GM23338 (cell line): ENCODE measurements around the gene BCL2L15. TPM values are rescaled to one million over a fixed set of nuclear protein-coding genes. Genes with fewer than 3 reads are reported as not detected.

ENCODE experiments used
- ATAC-seq: fragments of 200-7000 bp; cut with Tn5 transposase; 3 replicates; pipeline ENCODE4 v1.9.1; 2020
- DNase-seq: peaks from one replicate; pipeline ENCODE4 v3.0.0-alpha.2; 2015; ENCODE audit warnings: low spot score
- H2AFZ ChIP-seq: fragments of 200-600 bp; sonication (generic); 2 replicates; pipeline ENCODE4 v1.8.0; 2016; ENCODE audit warnings: antibody characterized with exemption, mild to moderate bottlenecking, moderate library complexity
- H3F3A ChIP-seq: fragments of 200-600 bp; sonication (generic); replicated peaks from 2 replicates; pipeline ENCODE4 v1.8.0; 2017; ENCODE audit warnings: antibody characterized with exemption, mixed run types, low read depth
- H3K27ac ChIP-seq: fragments of 200-600 bp; sonication (generic); 2 replicates; pipeline ENCODE4 v1.6.1; 2016; ENCODE audit warnings: low read depth
- H3K27me3 ChIP-seq: fragments of 200-600 bp; sonication (generic); 2 replicates; pipeline ENCODE4 v1.8.0; 2016; ENCODE audit warnings: mild to moderate bottlenecking, mixed run types, moderate library complexity; ENCODE audit not compliant: insufficient read depth
- H3K36me3 ChIP-seq: fragments of 200-600 bp; sonication (generic); 2 replicates; pipeline ENCODE4 v1.8.0; 2016; ENCODE audit warnings: mild to moderate bottlenecking; ENCODE audit not compliant: insufficient read depth
- H3K4me1 ChIP-seq: fragments of 200-600 bp; sonication (generic); 2 replicates; pipeline ENCODE4 v1.8.0; 2016; ENCODE audit warnings: mild to moderate bottlenecking, moderate library complexity; ENCODE audit not compliant: insufficient read depth
- H3K4me2 ChIP-seq: fragments of 200-600 bp; sonication (generic); 2 replicates; pipeline ENCODE4 v1.7.1; 2017; ENCODE audit warnings: mixed run types
- H3K4me3 ChIP-seq: fragments of 200-600 bp; sonication (generic); 2 replicates; pipeline ENCODE4 v1.6.1; 2016; ENCODE audit warnings: mixed run types
- H3K79me2 ChIP-seq: fragments of 200-600 bp; sonication (generic); replicated peaks from 2 replicates; pipeline ENCODE4 v1.8.0; 2017; ENCODE audit warnings: mild to moderate bottlenecking; ENCODE audit not compliant: insufficient read depth
- H3K9me2 ChIP-seq: fragments of 200-600 bp; sonication (generic); 2 replicates; pipeline ENCODE4 v1.8.0; 2017; ENCODE audit not compliant: insufficient read depth
- H4K20me1 ChIP-seq: fragments of 200-600 bp; sonication (generic); replicated peaks from 2 replicates; pipeline ENCODE4 v1.8.0; 2017; ENCODE audit warnings: mild to moderate bottlenecking; ENCODE audit not compliant: insufficient read depth
- H3K27ac Mint-ChIP-seq: 2 replicates; pipeline ENCODE4 v1.8.0; 2020; ENCODE audit warnings: inconsistent platforms, mild to moderate bottlenecking, moderate library complexity, mixed read lengths
- H3K27me3 Mint-ChIP-seq: 3 replicates; pipeline ENCODE4 v1.8.0; 2022; ENCODE audit warnings: low read depth, mild to moderate bottlenecking, moderate library complexity, mixed read lengths, inconsistent platforms; ENCODE audit not compliant: insufficient read depth, poor library complexity
- H3K36me3 Mint-ChIP-seq: 3 replicates; pipeline ENCODE4 v1.8.0; 2021; ENCODE audit warnings: low read depth, mild to moderate bottlenecking, inconsistent platforms, moderate library complexity, mixed read lengths
- H3K4me1 Mint-ChIP-seq: 3 replicates; pipeline ENCODE4 v1.8.0; 2020; ENCODE audit warnings: mild to moderate bottlenecking, inconsistent platforms, mixed read lengths
- H3K4me3 Mint-ChIP-seq: 3 replicates; pipeline ENCODE4 v1.8.0; 2021; ENCODE audit warnings: moderate library complexity, mild to moderate bottlenecking, inconsistent platforms, mixed read lengths
- H3K9me3 Mint-ChIP-seq: 3 replicates; pipeline ENCODE4 v1.8.0; 2020; ENCODE audit warnings: moderate library complexity, mild to moderate bottlenecking, inconsistent platforms, mixed read lengths
- CREB1 ChIP-seq: fragments of 250-450 bp; sonication (Bioruptor Pico); IDR thresholded peaks from 2 replicates; pipeline ENCODE4 v1.5.0; 2020; ENCODE audit warnings: low read depth, mild to moderate bottlenecking, moderate library complexity
- CTCF ChIP-seq, 2 experiments: fragments of 200-600 bp in 1 of 2; sonication (generic) in 1 of 2; conservative IDR thresholded peaks; 2 replicates each; pipeline versions ENCODE4 v1.5.1 to v1.6.1; 2016 to 2017; ENCODE audit warnings: antibody characterized with exemption in 2 of 2, low read depth in 2 of 2, mild to moderate bottlenecking in 2 of 2, moderate library complexity in 1 of 2
- EZH2 ChIP-seq: fragments of 200-600 bp; sonication (generic); IDR thresholded peaks from one replicate; pipeline ENCODE4 v1.8.0; 2017; ENCODE audit warnings: antibody characterized with exemption, mild to moderate bottlenecking, low read depth; ENCODE audit not compliant: unreplicated experiment
- EZH2phosphoT487 ChIP-seq: fragments of 200-600 bp; sonication (generic); IDR thresholded peaks from one replicate; pipeline ENCODE4 v1.8.1; 2018; ENCODE audit warnings: antibody characterized with exemption; ENCODE audit not compliant: unreplicated experiment
- JUNB ChIP-seq: IDR thresholded peaks from one replicate; pipeline ENCODE4 v1.6.1; 2016; ENCODE audit warnings: antibody characterized with exemption; ENCODE audit not compliant: unreplicated experiment
- NANOG ChIP-seq: IDR thresholded peaks from 2 replicates; pipeline ENCODE4 v1.6.1; 2016; ENCODE audit warnings: antibody characterized with exemption, borderline replicate concordance
- POLR2AphosphoS5 ChIP-seq: IDR thresholded peaks from 2 replicates; pipeline ENCODE4 v1.6.1; 2016; ENCODE audit warnings: antibody characterized with exemption, low read depth
- REST ChIP-seq: IDR thresholded peaks from one replicate; pipeline ENCODE4 v1.6.1; 2018; ENCODE audit warnings: antibody characterized with exemption; ENCODE audit not compliant: unreplicated experiment
- STAT1 ChIP-seq: IDR thresholded peaks from one replicate; pipeline ENCODE4 v1.6.1; 2016; ENCODE audit warnings: antibody characterized with exemption; ENCODE audit not compliant: unreplicated experiment
- ZNF114 ChIP-seq: fragments of 250-450 bp; sonication (Bioruptor Pico); IDR thresholded peaks from 2 replicates; pipeline ENCODE4 v1.5.0; 2020; ENCODE audit warnings: mild to moderate bottlenecking, moderate library complexity
- ZNF331 ChIP-seq: fragments of 250-450 bp; sonication (Bioruptor Pico); IDR thresholded peaks from 2 replicates; pipeline ENCODE4 v1.5.0; 2020; ENCODE audit warnings: low read depth, mild to moderate bottlenecking, moderate library complexity
- polyA plus RNA-seq: library from polyadenylated mRNA; unstranded; fragments of >200 nt; fragmentation: Nextera tagmentation; extraction: Ambion mirVana; gene quantifications from 2 replicates; pipeline ENCODE4 v1.2.1, GENCODE V29; 2016
- total RNA-seq: library from RNA; depleted of rRNA; stranded (reverse); fragments of >200 nt; shearing (Covaris generic); gene quantifications from 2 replicates; pipeline ENCODE4 v1.2.3, GENCODE V29; 2014
- TF ChIP-seq, protein P1 (sequence below): fragments of 250-450 bp; sonication (Bioruptor Pico); IDR thresholded peaks from 2 replicates; pipeline ENCODE4 v1.5.0; 2020; ENCODE audit warnings: mild to moderate bottlenecking, moderate library complexity
- TF ChIP-seq, protein P2 (sequence below): IDR thresholded peaks from 2 replicates; pipeline ENCODE4 v1.6.1; 2016; ENCODE audit warnings: antibody characterized with exemption

BCL2L15 gene
- total and polyA plus RNA-seq, 2 experiments from 2014 or later, result not detected

GRCh38 chr1:113879739-113880038, 7.7 kb downstream of the BCL2L15 start:
- Histone ChIP-seq H3K4me3 (no peak overlapping the region), H3F3A (no peaks in the 10 kb centered on the region), H2AFZ (peak overlapping the region; percentile 64; the same call in 1 of the 2 replicates), H3K9me2 (no peaks in the 10 kb centered on the region; the same call in 1 of the 2 replicates), H3K79me2 (no peaks in the 10 kb centered on the region), H3K27me3 (no peaks in the 10 kb centered on the region), H3K27ac (no peak overlapping the region), H3K4me2 (no peak overlapping the region), H3K36me3 (no peaks in the 10 kb centered on the region), H3K4me1 (peaks cover 11% of the 10 kb centered on the region; the same call in 1 of the 2 replicates), H4K20me1 (no peaks in the 10 kb centered on the region)
- no peaks in the 10 kb centered on the region for H3K27me3 Mint-ChIP-seq
- DNase-seq (no peak), ATAC-seq (no peak)
- no peak overlapping the region for H3K4me3 Mint-ChIP-seq
- TF ChIP-seq POLR2AphosphoS5 (no peak), REST (no peak), CTCF (conservative IDR thresholded peaks at IDR 0.05; ENCODE audit: low read depth in 2 of 2) (no peak), ZNF331 (CRISPR knock-in tag) (no peak), EZH2 (no peak), ZNF114 (CRISPR knock-in tag) (no peak), STAT1 (no peak), EZH2phosphoT487 (no peak), CREB1 (CRISPR knock-in tag) (no peak), JUNB (no peak), NANOG (no peak)
- TF ChIP-seq, protein P1, sequence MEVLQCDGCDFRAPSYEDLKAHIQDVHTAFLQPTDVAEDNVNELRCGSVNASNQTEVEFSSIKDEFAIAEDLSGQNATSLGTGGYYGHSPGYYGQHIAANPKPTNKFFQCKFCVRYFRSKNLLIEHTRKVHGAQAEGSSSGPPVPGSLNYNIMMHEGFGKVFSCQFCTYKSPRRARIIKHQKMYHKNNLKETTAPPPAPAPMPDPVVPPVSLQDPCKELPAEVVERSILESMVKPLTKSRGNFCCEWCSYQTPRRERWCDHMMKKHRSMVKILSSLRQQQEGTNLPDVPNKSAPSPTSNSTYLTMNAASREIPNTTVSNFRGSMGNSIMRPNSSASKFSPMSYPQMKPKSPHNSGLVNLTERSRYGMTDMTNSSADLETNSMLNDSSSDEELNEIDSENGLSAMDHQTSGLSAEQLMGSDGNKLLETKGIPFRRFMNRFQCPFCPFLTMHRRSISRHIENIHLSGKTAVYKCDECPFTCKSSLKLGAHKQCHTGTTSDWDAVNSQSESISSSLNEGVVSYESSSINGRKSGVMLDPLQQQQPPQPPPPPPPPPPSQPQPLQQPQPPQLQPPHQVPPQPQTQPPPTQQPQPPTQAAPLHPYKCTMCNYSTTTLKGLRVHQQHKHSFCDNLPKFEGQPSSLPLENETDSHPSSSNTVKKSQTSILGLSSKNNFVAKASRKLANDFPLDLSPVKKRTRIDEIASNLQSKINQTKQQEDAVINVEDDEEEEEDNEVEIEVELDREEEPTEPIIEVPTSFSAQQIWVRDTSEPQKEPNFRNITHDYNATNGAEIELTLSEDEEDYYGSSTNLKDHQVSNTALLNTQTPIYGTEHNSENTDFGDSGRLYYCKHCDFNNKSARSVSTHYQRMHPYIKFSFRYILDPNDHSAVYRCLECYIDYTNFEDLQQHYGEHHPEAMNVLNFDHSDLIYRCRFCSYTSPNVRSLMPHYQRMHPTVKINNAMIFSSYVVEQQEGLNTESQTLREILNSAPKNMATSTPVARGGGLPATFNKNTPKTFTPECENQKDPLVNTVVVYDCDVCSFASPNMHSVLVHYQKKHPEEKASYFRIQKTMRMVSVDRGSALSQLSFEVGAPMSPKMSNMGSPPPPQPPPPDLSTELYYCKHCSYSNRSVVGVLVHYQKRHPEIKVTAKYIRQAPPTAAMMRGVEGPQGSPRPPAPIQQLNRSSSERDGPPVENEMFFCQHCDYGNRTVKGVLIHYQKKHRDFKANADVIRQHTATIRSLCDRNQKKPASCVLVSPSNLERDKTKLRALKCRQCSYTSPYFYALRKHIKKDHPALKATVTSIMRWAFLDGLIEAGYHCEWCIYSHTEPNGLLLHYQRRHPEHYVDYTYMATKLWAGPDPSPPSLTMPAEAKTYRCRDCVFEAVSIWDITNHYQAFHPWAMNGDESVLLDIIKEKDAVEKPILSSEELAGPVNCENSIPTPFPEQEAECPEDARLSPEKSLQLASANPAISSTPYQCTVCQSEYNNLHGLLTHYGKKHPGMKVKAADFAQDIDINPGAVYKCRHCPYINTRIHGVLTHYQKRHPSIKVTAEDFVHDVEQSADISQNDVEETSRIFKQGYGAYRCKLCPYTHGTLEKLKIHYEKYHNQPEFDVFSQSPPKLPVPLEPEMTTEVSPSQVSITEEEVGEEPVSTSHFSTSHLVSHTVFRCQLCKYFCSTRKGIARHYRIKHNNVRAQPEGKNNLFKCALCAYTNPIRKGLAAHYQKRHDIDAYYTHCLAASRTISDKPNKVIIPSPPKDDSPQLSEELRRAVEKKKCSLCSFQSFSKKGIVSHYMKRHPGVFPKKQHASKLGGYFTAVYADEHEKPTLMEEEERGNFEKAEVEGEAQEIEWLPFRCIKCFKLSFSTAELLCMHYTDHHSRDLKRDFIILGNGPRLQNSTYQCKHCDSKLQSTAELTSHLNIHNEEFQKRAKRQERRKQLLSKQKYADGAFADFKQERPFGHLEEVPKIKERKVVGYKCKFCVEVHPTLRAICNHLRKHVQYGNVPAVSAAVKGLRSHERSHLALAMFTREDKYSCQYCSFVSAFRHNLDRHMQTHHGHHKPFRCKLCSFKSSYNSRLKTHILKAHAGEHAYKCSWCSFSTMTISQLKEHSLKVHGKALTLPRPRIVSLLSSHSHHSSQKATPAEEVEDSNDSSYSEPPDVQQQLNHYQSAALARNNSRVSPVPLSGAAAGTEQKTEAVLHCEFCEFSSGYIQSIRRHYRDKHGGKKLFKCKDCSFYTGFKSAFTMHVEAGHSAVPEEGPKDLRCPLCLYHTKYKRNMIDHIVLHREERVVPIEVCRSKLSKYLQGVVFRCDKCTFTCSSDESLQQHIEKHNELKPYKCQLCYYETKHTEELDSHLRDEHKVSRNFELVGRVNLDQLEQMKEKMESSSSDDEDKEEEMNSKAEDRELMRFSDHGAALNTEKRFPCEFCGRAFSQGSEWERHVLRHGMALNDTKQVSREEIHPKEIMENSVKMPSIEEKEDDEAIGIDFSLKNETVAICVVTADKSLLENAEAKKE (CRISPR knock-in tag), result no peak
- TF ChIP-seq, protein P2, sequence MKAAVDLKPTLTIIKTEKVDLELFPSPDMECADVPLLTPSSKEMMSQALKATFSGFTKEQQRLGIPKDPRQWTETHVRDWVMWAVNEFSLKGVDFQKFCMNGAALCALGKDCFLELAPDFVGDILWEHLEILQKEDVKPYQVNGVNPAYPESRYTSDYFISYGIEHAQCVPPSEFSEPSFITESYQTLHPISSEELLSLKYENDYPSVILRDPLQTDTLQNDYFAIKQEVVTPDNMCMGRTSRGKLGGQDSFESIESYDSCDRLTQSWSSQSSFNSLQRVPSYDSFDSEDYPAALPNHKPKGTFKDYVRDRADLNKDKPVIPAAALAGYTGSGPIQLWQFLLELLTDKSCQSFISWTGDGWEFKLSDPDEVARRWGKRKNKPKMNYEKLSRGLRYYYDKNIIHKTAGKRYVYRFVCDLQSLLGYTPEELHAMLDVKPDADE, result no peak
- H3K36me3 Mint-ChIP-seq, result no peaks in the 10 kb centered on the region
- no peaks in the 10 kb centered on the region for H3K9me3 Mint-ChIP-seq
- H3K27ac Mint-ChIP-seq, result no peak overlapping the region
- peaks cover 6% of the 10 kb centered on the region; the same call in 2 of the 3 replicates for H3K4me1 Mint-ChIP-seq
